Measurements from ENCODE around the gene DNASE1L3.

DNASE1L3 gene

DNA sequence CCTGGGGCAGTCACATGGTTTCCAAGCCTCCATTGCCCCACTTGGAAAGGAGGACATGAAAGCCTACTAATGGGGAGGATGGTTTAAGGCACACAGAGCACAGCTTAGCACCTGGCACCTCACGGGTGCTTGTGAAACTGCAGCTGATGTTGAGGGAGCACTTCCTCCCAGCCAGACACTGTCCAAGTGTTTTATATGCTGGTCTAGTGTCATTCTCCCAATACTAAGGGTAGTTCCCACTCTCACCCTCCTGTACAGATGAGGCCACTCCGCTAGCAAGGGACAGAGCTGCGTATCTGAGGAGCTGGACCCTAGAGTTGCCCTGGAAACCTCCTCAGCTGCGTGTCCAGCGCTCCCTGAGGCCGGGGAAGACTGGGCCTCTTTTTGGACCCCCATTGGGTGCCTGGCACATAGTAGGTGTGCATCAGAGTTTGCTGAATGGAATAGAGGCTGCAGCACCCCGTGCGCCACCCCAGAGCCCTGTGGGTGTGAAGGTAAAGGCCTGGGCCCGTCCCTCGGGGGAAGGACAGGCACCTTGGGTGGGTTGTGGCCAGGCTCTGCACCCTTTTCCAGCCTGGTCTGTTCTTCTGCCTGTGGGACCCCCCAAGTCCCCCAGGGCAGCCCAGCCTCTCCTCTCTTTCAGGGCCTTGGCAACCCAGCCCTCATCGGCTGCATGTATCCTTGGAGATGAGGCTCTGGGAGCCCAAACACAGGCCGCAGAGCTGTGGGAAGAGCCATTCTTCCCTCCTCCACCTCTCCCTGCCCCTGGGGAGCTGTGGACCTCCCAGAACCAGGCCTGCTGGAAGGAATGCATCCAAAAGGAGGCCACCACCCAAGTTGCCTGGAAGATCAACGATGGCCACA is 31.3 kb downstream of the DNASE1L3 start:
- DNase-seq (ENCODE audit: low read depth) = no peak

DNA sequence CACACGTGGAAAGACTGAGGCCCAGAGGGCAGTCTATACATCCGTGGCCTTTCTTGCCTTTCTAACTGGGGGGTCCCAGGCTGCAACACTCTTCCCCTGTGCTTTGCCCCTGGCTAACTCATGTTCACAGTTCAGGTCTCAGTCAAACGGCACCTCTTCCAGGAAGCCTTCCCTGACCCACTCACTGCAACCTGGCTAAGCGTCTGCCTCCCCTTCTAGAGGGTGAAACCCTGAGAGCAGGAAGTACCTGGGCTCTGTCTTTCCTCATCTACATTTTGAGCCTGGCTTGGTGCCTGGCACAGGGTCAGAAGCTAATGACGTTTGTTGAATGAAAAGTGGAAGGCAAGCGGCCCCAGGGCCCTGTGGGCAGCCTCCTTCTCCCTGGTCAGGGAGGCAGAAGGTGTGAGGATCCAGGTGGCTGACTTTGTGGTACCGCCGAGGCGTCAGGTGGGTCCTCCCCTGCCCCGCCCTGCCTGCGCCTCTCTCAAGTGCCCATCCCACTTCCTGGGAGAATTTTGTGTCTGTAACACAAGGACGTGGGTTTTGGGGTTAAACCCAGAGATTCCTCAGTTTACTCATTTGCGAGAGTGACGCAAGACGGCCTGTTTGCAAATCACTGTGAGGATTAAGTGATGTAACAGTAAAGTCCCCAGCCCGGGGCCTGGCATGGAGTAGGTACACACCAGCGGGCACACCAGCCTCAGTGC is 32.1 kb downstream of the DNASE1L3 start:
- DNase-seq (ENCODE audit: low read depth) = no peak

DNA sequence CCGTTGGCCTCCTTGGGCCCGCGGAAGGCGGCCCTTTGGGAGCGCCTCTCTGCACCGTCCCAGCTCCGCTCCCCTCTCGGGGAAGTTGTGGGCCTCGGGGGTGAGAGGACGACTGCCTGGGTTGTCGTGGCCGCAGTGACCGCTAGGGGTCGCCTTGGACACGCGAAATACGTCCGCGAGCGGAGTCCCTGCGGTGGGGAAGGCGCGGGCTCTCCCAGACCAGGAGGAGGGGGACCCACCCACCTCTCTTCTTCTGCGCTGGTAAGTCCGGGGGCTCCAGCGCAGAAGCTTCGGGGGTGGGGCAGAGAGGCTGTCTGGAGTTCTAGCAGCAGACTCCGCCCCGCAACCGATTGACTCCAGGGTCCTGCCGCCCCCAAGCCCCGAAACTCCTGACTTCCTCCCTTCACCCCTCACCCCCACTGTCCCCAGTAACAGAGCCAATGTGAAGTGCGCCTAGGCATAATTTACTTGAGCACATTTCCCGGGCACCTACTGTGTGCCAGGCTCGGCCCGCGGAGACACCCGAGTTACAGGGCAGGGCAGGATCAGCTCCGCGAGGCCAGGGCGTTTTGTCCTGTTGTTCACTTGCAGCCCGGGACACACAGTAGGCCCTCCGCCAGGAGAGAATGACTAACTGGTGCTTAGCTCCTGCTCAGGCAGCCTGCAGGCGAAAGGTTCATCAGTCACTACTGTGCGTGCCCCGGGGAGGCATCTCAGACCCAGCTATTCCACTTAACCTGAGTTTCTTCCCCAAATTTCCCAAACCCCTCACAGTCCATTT is 32.8 kb downstream of the DNASE1L3 start:
- no peak for DNase-seq (ENCODE audit: low read depth)

DNA sequence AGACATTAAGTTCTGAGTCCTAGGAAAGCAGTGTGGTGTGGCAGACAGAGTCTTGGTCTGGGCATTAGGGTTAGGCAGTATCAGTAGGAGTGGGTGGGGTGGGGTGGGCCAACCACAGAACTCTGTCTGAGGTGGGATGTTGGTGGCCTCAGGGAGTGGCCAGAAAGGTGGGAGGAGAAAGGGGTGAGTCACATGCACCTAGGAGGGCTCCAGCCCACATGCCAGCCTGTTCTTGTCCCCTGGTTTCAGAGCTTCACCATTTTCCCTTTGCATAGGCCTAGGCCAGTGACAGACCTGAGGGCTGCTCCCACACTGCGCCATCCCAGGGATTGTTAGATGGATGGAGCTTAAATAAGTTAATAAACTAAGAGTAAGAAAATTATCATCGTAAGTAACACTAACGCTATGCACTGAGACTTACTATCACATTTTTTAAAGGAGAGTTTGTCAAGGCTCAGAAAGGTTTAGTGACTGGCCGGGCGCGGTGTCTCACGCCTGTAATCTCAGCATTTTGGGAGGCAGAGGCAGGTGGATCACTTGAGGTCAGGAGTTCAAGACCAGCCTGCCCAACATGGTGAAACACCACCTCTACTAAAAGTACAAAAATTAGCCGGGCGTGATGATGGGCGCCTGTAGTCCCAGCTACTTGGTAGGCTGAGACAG is 33.8 kb downstream of the DNASE1L3 start:
- DNase-seq (ENCODE audit: low read depth) = no peak

DNA sequence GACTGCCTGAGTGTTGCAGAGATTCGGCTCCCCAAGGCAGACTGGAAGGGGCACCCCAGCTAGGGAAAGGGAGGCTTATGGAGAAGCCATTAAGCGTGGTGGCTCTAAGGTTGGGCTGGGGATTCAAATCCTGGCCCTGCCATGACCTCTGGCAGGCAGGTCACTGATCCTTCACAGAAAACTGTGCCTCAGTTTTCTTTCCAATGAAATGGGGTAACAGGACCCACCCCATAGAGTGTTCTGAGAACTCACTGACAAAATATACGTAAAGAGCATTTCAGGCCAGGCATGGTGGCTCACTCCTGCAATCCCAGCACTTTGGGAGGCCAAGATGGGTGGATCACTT is 34.6 kb downstream of the DNASE1L3 start:
- DNase-seq (ENCODE audit: low read depth) = no peak

DNA sequence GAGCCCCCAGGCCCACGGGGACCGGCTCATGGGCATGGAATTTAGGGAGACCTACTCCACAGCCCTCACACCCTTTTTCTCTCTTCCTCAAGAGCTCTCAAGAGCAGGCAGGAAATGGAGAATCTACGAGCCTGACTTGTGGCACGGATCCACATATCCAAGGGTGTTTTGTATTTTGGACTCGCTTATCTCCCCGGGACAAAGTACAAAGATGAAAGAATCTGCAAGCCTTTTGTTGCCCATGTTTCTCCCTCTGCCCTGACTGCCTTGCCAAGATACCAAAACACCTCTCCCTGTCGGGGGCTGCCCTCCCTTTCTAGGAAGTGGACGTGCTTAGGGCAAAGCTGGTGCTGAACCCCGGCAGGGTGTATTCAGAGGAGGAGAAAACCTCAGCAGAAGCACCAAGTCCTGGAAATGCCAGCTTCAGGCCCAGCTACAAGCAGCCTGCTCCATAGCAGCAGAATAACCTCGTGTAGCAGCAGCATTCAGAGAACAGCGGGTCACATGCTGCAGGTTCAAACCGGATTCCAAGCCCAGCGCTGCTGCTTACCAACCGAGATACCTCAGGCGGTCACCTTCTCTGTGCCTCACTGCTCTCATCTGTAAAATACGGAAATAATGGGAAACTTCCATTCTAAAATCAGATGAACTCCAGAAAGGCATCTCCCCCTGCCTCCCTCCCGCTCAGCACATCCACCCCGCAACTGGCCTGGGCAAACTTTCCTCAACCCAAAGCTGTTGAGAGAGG is 35.2 kb downstream of the DNASE1L3 start:
- DNase-seq (ENCODE audit: low read depth) = no peak

- no peak for DNase-seq (ENCODE audit: low read depth)
These were observed 35.7 kb downstream of the DNASE1L3 start for GRCh38 chr3:58175187-58175436.

GRCh38 chr3:58173669-58174398 is 36.9 kb downstream of the DNASE1L3 start:
- DNase-seq (ENCODE audit: low read depth) = no peak

GRCh38 chr3:58173029-58173668 is 37.6 kb downstream of the DNASE1L3 start:
- no peak for DNase-seq (ENCODE audit: low read depth)

GRCh38 chr3:58171126-58171525 is 39.6 kb downstream of the DNASE1L3 start:
- DNase-seq (ENCODE audit: low read depth) = no peak

DNA sequence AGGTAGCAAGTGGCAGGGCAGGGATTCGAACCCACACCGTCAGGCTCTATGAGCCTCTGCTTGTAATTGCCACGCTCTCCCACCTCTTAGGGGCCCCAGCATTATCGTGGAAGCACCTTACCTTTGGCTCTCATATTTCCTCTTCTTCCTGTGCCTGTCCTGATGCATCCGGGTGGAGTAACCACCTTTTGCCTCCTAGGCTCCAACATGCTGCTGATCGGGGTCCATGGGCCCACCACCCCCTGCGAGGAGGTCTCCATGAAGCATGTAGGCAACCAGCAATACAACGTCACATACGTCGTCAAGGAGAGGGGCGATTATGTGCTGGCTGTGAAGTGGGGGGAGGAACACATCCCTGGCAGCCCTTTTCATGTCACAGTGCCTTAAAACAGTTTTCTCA is 40.4 kb downstream of the DNASE1L3 start:
- no peak for DNase-seq (ENCODE audit: low read depth)

DNA sequence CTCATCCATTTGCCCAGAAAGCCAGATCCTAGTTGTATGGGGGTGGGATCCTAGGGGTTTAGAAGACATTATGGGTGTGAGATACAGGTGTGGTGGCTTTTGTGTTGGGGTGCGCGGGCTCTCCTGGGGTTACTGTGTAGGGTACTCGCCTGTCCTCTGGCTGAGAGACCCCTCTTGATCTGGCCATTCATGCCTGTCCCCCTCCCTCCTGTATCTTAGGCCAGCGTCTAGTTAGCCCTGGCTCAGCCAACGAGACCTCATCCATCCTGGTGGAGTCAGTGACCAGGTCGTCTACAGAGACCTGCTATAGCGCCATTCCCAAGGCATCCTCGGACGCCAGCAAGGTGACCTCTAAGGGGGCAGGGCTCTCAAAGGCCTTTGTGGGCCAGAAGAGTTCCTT is 41.4 kb downstream of the DNASE1L3 start:
- DNase-seq (ENCODE audit: low read depth) = no peak

- DNase-seq (ENCODE audit: low read depth) = no peak
These were observed 42.3 kb downstream of the DNASE1L3 start for GRCh38 chr3:58168498-58168897.

DNA sequence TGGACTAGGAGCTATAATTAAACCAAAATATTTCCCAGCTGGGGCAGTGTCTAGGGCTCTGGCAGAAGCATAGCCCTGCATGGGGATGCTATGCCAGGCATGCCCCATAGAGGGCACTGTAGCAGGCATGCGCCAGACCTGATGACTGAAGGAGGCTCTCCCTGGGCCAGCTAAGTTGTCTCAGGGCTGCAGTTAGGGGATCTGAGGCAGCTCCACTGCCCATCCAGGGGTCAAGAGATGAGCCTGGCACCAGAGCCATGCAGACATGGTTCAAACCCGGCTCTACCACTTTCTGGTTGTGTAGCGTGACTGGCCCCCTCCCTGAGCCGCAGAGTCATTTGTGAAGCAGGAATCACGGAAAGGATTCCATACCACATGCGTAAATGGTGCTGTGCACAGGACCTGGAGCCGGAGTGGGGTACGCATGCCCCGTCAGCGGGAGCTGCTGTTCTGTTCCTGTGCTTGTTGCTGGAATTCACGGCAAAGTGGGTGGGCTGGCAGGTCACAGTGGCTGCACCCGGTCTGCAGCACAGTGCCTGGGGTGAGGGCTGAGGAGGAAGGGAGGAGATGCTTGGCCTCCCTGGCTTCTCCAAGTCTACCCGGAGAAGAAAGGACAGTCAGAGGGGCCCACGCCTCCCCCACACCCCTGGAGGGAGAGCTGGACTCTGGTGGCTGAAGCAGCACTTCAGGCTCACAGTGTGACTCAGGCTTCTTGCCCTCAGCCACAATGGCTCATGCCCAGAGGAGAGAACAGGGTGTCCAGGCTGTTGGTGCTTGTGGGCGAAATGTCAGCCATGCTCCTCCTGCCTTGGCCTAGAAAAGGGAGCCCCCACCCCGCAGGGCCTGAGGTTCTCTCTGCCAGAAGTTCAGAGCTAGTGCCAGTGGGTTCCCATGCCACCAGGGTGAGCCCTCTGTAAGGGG is 43.1 kb downstream of the DNASE1L3 start:
- no peak for DNase-seq (ENCODE audit: low read depth)

DNA sequence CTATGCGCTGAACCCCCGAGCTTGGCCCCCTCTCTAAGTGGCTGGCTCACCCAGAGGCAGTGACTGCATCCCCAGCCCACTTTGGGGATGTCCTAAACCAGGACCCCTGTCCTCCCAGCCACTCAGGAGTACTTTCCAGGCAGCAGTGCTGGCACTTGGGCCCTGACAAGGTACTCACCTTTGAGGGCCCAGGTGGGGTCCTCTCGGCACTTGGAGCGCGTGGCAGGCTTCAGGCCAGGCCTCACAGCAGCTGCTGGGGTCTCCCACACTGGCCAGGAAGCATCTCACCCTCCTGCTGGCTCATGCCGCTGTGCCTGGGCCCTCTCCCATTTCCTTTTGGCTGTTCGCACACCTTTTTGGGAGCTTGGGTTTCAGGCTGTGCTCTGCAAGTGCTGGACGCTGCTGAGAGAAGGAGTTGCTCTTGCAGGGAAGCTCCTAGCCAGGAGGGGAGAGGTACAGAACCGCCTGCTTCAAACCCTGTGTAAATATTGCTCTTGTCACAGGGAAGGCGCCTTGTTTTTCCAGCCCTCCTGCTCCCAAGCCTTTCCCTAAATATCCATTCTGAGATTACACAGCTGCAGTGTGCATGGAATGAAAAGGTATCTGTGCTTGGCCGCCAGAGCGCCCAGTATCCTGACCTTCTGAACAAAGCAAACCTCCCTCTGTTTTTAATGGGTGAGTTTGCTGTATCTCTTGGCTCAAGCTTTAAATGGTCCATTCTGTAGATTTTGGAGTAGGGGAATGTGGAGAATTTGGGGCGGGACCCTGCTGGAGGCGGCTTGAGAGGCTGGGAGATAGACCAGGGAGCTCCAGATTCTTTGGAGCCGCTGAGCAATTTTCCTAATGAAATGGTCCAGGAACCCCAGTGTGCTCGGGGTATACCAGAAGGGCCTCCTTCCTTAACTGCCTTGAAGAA is 45.6 kb downstream of the DNASE1L3 start:
- DNase-seq (ENCODE audit: low read depth) = no peak

- DNase-seq (ENCODE audit: low read depth) = no peak
These were observed 46.4 kb downstream of the DNASE1L3 start for GRCh38 chr3:58164199-58164879.

DNA sequence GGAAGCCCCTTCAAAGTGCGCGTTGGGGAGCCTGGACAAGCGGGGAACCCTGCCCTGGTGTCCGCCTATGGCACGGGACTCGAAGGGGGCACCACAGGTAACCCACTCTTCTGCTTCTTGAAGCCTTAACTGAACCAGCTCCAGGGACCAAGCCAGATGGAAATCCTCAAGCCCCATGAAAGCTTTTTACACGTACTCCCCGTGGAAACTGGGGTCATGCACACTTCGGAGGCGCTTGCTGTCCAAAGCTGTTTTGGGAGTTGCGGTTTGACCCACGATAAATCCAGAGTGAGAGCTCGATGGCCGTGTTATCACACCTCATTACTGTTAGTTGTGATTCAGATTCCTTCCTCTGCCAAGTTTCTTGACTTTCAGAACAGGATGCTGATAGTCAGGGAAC is 47.5 kb downstream of the DNASE1L3 start:
- no peak for DNase-seq (ENCODE audit: low read depth)
